Stomach smooth muscle (tissue), 2 donors: Measurements from ENCODE around the gene PCP2.

ENCODE experiments used
- H3K27ac ChIP-seq: one replicate; pipeline ENCODE4 v1.7.0; 2013; ENCODE audit warnings: mild to moderate bottlenecking, low read length, inconsistent platforms
- H3K27me3 ChIP-seq, 2 donors: one replicate each; pipeline ENCODE4 v1.7.0; 2013; ENCODE audit warnings: low read length in 2 of 2; ENCODE audit not compliant: insufficient read depth in 2 of 2, control insufficient read depth in 1 of 2
- H3K36me3 ChIP-seq, 2 donors: one replicate each; pipeline ENCODE4 v1.7.0; 2013; ENCODE audit warnings: low read length in 2 of 2; ENCODE audit not compliant: control insufficient read depth in 2 of 2, insufficient read depth in 2 of 2
- H3K4me1 ChIP-seq: one replicate; pipeline ENCODE4 v1.7.0; 2013; ENCODE audit warnings: low read length; ENCODE audit not compliant: control insufficient read depth, insufficient read depth
- H3K4me3 ChIP-seq, 2 donors: one replicate each; pipeline ENCODE4 v1.7.0; 2013; ENCODE audit warnings: low read length in 2 of 2
- H3K9ac ChIP-seq, 2 donors: one replicate each; pipeline ENCODE4 v1.7.0; 2013; ENCODE audit warnings: low read length in 2 of 2, mild to moderate bottlenecking in 1 of 2
- H3K9me3 ChIP-seq, 2 donors: one replicate each; pipeline ENCODE4 v1.7.0; 2013; ENCODE audit warnings: low read length in 2 of 2; ENCODE audit not compliant: control insufficient read depth in 2 of 2
- donor health status: healthy.
- donor health status: Pancreatic carcinoma.

The PCP2 gene

DNA sequence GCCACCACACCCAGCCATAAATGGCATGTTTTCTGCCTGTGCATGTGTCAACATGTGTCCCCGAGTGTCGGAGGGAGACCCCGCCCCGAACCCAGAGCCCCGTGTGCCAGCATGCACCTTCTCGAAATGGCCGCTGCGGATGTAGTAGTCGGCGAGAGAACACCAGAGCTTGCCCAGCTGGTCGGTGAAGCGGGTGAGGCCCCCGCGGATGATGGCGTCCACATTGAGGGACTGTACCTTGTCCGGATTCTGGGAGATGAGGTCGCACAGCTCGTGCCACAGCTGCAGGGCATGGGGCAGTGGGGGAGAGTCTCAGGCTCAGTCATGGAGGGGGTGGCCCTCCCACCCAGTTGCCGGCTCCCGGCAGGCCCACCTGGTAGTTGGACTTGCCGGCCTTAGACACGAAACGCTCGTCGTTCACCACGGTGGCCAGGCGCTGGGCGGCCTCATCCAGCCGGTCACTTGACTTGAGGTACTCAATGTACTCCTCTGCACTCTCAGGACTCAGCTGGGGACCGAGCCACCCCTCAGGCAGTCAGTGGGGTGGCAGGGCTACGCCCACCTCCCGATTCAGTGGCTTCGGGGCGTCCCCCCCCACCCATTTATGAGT, 7.7 kb downstream of the PCP2 start:
- Histone ChIP-seq H3K27ac (no peak overlapping the region), H3K4me1 (peaks cover 33% of the 10 kb centered on the region), H3K27me3 (no peaks in the 10 kb centered on the region), H3K9me3 (no peaks in the 10 kb centered on the region), H3K9ac (no peak overlapping the region), H3K4me3 (no peak overlapping the region), H3K36me3 (peaks cover 32 to 38% of the 10 kb centered on the region in 2 donors)

DNA sequence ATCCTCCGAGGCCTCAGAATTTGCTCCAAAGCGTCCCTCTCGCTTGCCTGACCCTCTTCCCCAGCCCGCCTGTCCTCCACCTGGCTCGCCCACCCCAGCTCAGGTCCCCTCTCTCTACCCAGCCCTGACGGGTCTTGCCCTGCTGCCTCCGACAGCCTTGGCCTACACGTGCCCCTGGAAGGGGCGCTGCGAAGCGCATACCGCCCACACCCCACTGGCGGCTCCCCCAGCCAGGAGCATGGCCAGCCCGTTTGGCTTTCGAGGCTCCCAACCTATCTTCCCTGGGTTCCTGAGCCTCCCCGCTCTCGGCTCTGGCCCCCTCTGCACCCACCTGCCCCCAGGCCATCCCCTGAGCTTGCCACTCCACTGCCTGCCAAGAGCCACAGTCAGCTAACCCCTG, 8.7 kb downstream of the PCP2 start:
- H3K36me3 ChIP-seq = peaks cover 36 to 46% of the 10 kb centered on the region in 2 donors
- H3K4me1 ChIP-seq = peaks cover 23% of the 10 kb centered on the region
- no peaks in the 10 kb centered on the region for H3K9me3 ChIP-seq
- H3K9ac ChIP-seq = no peak overlapping the region
- no peak overlapping the region for H3K27ac ChIP-seq
- no peak overlapping the region for H3K4me3 ChIP-seq
- no peaks in the 10 kb centered on the region for H3K27me3 ChIP-seq

DNA sequence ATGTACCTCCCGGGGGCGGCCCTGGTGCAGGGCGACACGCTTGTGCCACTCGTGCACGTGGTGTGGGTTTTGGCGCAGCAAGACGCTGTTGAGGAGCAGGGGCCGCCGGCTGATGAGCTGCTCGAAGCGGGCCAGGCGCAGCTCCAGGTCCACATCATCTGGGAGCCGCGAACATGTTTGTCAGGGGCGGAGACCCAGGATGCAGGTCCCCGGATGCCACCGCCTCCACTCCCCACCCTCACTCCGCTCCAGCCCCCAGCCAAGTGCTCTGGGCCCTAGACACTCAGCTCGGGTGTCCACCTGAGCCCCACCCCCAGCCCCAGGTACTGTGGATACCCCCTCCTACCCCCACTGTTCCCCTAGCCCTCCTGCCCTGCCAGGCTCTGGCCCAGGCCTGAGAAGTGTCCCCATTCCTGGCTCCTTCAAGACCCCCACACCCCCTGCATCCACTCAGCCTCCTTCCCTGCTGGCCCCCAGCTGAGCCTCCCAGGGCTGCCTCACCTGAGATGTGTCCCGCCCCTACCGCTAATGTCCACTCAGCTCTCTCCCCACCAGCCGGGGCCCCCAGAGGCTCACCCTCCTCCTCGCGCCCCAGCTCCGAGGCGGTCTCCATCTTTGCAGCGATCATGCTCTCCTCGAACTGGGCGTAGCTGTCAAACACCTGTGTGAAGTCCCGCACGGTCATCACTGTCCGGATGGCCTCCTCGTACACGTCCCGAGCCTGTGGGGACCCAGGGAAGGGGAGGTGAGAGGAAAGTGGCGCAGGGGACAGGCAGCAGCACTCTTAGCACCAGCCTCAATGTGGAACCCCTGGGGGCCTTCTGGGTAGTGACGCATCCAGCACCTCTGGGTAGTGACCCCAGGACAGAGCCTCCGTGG, 9.6 kb downstream of the PCP2 start:
- Histone ChIP-seq H3K9ac (no peak overlapping the region), H3K36me3 (peaks cover 36 to 48% of the 10 kb centered on the region in 2 donors), H3K4me3 (no peak overlapping the region), H3K27ac (no peak overlapping the region), H3K9me3 (no peaks in the 10 kb centered on the region), H3K27me3 (no peaks in the 10 kb centered on the region), H3K4me1 (peaks cover 22% of the 10 kb centered on the region)

DNA sequence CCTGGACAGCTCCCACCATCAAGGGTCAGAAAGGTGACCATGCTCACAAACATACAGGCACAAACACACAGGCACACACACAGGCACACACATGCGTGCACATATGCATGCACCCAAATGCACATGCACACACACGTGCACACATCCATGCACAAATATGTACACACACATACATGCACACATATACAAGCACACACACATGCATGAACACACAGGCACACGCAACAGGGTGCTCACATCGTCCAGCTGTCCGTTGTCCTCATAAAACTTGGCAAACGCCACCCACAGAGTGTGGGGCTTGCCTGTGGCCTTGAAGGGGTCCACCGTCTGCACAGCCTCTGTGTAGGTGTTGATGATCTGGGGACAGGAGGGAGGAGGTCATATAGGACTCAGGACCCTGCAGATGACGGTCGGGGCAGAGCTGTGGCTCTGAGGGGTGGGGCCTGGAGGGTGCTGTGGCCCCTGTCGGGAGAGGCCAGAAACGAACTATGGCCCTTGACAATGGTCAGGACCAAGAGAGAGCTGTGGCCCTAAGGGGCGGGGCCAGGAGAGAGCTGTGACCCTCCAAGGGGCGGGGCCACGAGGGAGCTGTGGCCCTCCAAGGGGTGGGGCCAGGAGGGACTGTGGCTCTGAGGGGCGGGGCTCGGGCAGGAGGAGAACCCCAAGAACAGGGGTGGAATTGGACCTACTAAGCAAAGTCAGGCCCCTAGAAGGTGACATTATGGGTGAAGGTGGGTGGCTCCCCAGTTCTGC, 10.4 kb downstream of the PCP2 start:
- Histone ChIP-seq H3K9me3 (no peaks in the 10 kb centered on the region), H3K27me3 (no peaks in the 10 kb centered on the region), H3K4me1 (peaks cover 18% of the 10 kb centered on the region), H3K4me3 (no peak overlapping the region), H3K36me3 (peaks cover 36 to 48% of the 10 kb centered on the region in 2 donors), H3K9ac (no peak overlapping the region), H3K27ac (no peak overlapping the region)

DNA sequence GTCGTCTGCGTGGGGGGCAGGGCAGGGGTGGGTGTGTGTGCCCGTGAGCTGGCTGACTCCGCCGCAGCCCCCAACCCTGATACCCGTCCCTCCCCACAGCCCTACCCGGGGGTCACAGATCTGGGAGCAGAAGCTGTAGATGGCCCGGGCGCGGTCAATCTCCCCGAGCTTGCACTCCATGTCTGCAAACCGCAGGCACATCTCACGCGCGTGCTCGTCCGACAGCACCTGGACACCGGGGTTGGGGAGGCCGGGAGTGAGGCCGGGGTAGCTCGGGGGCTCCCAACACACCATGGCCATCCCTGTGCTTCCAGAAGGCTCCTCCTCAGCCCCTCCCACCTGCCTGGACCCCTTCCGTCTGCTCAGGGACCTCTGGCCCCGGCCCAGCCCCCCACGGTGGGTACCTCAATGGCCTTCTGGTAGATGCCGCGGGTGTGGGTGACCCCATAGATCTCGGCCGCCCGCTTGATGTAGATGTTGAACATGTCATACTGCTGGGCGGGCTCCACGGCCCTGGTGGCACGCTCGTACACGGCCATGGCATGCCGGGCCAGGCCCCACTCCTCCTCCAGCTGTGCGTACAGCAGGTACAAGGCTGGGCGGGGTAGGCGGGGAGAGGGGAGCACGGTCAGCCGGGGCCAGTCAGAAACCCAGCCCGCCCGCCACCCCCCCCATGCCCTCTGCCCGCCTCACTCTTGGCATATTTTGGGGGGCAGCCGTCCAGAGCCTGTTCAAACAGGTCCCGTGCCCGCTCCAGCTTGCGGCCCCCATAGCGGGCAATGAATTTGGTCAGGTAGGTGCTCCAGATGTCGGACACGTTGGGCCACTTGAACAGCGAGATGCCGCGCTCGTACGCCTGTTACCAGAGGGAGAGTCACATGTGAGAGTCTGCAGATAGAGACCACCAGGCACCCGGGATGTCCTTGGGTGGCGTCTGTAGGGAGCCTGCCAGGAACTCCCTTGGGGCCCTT, 12.8 kb downstream of the PCP2 start:
- H3K36me3 ChIP-seq = peaks cover 30 to 42% of the 10 kb centered on the region in 2 donors
- H3K9ac ChIP-seq = no peak overlapping the region
- peaks cover 5% of the 10 kb centered on the region for H3K4me1 ChIP-seq
- no peak overlapping the region for H3K4me3 ChIP-seq
- H3K9me3 ChIP-seq = no peaks in the 10 kb centered on the region
- no peak overlapping the region for H3K27ac ChIP-seq
- no peaks in the 10 kb centered on the region for H3K27me3 ChIP-seq

DNA sequence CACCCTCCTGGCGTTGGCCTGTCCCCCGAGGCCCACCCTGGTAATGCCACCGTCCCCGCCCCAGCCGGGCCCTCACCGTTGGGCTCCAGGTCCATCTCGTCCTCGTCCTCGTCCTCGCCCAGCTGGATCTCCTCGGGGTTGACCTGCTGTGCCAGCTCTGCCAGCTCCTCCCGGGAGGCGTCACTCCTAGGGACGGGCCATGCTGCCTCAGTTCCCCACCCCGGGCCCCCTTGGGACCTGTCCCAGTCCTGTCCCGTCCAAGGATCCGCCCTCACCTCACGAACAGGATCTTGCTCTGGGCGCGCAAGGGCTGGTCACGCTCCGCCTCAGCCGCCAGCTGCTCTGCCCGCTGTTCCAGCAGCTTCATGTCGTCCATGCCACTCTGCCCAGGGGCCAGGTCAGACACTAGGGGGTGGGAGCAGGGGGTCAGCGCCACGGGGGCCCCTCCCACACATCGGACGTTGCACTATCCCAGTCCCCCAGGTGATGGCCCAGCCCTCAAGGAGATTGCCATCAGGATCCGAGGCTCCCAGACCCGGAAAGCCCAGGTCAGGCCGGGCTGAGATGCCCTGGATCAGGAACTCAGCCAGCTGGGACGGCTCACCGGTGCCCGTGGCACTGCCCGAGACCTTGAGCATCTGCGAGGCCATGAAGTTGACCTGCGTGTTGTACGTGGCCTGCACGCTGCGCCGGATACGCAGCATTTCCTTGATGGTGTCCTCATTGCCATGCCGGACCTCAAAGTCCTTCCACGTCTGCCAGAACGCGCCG, 13.7 kb downstream of the PCP2 start:
- Histone ChIP-seq H3K4me1 (peaks cover 5% of the 10 kb centered on the region), H3K36me3 (peaks cover 29 to 41% of the 10 kb centered on the region in 2 donors), H3K27ac (no peak overlapping the region), H3K9me3 (no peaks in the 10 kb centered on the region), H3K27me3 (no peaks in the 10 kb centered on the region), H3K4me3 (no peak overlapping the region), H3K9ac (no peak overlapping the region)

DNA sequence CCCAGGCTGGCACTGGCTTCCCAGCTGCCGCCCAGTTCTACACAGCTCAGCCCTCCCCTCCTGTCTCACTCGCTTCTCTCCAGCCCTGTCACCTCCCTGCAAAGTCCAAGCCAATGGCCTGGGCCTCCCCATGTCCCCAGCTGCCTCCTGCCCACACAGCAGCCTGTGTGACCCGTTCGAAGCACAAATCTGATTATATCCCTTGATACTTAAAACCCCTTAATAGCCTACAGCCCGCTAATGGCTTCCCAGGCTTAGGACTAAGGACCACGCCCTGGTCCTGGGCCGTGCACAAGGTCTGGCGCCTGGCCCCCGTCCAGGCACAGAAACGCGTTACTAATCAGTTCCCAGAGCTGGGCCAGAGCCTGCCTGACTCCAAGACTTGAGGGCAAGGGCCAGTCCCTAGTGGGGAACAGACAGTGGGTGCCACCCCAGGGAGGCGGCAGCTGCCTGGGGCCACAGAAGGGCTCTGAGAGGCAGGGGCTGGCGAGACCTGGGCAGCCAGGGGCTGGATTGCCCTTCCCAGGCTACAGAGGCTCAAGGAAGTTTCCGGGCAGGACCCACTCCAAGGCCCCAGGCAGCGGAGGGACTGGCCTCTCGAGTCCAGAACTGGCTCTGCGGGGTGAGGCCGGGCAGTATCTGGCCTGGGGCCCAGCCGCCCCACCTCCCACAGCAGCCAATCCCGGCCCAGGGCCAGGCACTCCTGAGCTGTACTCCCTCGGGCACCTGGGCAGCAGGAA, 14.6 kb downstream of the PCP2 start:
- Histone ChIP-seq H3K27me3 (no peaks in the 10 kb centered on the region), H3K27ac (no peak overlapping the region), H3K4me3 (no peak overlapping the region), H3K9ac (peak overlapping the region in 1 of 2 donors; percentile 21), H3K4me1 (peaks cover 5% of the 10 kb centered on the region), H3K9me3 (no peaks in the 10 kb centered on the region), H3K36me3 (peaks cover 29 to 37% of the 10 kb centered on the region in 2 donors)

DNA sequence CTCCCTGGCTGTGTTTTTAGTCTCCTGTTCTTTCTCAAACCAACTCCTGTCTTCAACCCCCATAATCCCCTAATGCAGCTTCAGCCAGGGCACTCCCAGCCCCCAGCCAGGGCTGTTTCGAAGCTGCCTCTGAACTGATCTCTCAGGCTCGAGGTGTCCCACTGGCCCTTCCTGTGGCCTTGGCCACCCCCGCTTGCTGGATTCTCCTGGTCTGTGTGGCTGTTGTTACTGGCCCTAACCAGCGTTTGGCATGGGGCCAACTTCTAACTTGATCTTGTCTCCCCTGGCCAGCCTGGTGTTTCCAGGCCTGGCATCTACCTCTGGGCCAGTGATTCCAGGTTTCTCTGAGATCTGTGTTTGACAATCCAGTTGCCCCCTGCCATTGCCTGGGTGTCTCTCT, 15.2 kb downstream of the PCP2 start:
- Histone ChIP-seq H3K27me3 (no peaks in the 10 kb centered on the region), H3K27ac (no peak overlapping the region), H3K36me3 (peaks cover 27 to 35% of the 10 kb centered on the region in 2 donors), H3K9me3 (no peaks in the 10 kb centered on the region), H3K4me3 (no peak overlapping the region), H3K4me1 (peaks cover 5% of the 10 kb centered on the region), H3K9ac (no peak overlapping the region)

DNA sequence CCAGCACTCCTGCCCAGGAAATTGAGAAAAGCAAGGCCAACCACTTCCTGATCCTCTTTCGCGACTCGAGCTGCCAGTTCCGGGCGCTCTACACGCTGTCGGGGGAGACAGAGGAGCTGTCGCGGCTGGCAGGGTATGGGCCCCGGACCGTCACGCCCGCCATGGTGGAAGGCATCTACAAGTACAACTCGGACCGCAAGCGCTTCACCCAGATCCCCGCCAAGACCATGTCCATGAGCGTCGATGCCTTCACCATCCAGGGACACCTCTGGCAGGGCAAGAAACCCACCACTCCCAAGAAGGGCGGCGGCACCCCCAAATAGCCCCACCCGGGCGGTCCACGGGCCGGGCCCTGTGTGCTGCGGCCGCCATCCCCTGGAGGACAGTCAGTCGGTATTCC, 15.8 kb downstream of the PCP2 start:
- H3K36me3 ChIP-seq = peaks cover 22 to 30% of the 10 kb centered on the region in 2 donors
- no peak overlapping the region for H3K9ac ChIP-seq
- no peak overlapping the region for H3K27ac ChIP-seq
- peaks cover 5% of the 10 kb centered on the region for H3K4me1 ChIP-seq
- no peak overlapping the region for H3K4me3 ChIP-seq
- H3K9me3 ChIP-seq = no peaks in the 10 kb centered on the region
- H3K27me3 ChIP-seq = no peaks in the 10 kb centered on the region
